Measurements from ENCODE around the gene MUC6.

GRCh38 chr11:1051356-1052132 is 15.0 kb upstream of the MUC6 start:
- TF ChIP-seq EZH2 (IDR thresholded peaks at IDR 0.05; ENCODE audit: borderline replicate concordance, low read depth, low read length, poor library complexity, severe bottlenecking) (no peak), CTCF (conservative IDR thresholded peaks at IDR 0.05; ENCODE audit: low read depth, low read length) (no peak)
